Activated CD4-positive, alpha-beta T cell treated with anti-CD3 and anti-CD28 coated beads for 36 hours (primary cell): ENCODE measurements around the gene C14orf39. TPM values are rescaled to one million over a fixed set of nuclear protein-coding genes. Genes with fewer than 3 reads are reported as not detected.

Experiments
- total RNA-seq, 2 experiments: library from RNA; stranded (reverse); gene quantifications; one replicate each; pipeline ENCODE4 v1.2.3, GENCODE V29; 2021

Gene C14orf39
- total RNA-seq, 2 experiments from 2014 or later: not detected

Other genes with a start within 250 kb of the C14orf39 start
- gene PPM1A, start 236.8 kb downstream of the C14orf39 start, total RNA-seq: 10 to 100 TPM; 30.4 to 41.5 TPM
- not detected for gene SIX6, start 23.1 kb upstream of the C14orf39 start, total RNA-seq
- gene SIX1, start 163.4 kb upstream of the C14orf39 start, total RNA-seq: not detected
- gene SIX4, start 238.3 kb upstream of the C14orf39 start, total RNA-seq: under 1 TPM in 1 of 2 experiments, not detected in 1; 0.11 TPM
- 10 to 100 TPM; 36.2 to 40.3 TPM for gene MNAT1, start 248.7 kb upstream of the C14orf39 start, total RNA-seq